Subcutaneous adipose tissue (tissue), 4 donors: ENCODE measurements around the gene HERPUD1. TPM values are rescaled to one million over a fixed set of nuclear protein-coding genes. Genes with fewer than 3 reads are reported as not detected.

Experiments used
- total RNA-seq, 4 donors: library from RNA; depleted of rRNA; stranded (reverse); fragments of >200 nt; gene quantifications; one replicate each; pipeline ENCODE4 v1.1.0, GENCODE V29; 2016
- TF ChIP-seq, protein P1 (sequence below): fragments of 450-650 bp; IDR thresholded peaks from one replicate; pipeline ENCODE4 v1.5.1; 2016; ENCODE audit warnings: low read depth, mild to moderate bottlenecking, control low read depth, antibody characterized with exemption, moderate library complexity

Gene HERPUD1
- total RNA-seq, 4 donors from 2014 or later = 134 to 230 (median 170) TPM

DNA sequence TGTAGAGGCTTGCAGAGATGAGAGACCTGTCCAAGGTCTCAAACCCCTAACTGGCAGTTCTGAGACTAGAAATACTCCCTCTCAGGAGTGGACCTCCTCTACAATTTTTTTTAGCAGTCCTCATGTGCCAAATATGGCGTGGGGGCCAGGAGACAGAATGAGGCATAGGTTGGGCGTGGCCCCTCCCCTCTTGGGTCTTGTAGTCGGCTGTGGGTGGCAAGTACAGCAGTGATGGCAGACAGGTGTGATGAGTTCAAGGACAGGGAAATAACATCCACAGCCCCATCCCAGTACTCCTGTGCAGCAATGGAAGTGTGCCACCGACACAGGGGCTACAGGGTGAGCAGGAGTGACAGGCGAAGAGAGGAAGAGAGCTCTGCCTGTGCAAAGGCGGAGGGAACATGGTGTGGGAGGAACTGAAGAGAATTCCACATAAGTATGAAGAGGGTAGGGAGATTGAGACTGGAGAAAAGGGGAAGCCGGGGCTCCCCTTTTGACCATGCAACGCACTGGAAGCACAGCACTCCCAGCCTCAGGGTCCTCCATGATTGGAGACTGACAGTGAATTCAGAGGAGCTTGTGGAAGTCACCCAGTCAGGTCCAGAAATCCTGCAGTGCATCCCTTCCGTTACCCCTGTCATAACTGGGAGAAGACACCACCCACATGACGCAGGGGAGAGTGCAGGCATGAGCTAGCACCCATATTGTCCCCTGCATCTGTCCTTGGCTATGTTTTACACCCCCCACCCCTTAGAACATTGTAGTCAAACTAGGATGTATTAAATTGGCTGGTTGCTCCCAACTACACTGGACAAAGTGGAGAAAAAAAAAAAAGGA, 15.0 kb downstream of the HERPUD1 start:
- TF ChIP-seq, protein P1, sequence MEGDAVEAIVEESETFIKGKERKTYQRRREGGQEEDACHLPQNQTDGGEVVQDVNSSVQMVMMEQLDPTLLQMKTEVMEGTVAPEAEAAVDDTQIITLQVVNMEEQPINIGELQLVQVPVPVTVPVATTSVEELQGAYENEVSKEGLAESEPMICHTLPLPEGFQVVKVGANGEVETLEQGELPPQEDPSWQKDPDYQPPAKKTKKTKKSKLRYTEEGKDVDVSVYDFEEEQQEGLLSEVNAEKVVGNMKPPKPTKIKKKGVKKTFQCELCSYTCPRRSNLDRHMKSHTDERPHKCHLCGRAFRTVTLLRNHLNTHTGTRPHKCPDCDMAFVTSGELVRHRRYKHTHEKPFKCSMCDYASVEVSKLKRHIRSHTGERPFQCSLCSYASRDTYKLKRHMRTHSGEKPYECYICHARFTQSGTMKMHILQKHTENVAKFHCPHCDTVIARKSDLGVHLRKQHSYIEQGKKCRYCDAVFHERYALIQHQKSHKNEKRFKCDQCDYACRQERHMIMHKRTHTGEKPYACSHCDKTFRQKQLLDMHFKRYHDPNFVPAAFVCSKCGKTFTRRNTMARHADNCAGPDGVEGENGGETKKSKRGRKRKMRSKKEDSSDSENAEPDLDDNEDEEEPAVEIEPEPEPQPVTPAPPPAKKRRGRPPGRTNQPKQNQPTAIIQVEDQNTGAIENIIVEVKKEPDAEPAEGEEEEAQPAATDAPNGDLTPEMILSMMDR = no peak

DNA sequence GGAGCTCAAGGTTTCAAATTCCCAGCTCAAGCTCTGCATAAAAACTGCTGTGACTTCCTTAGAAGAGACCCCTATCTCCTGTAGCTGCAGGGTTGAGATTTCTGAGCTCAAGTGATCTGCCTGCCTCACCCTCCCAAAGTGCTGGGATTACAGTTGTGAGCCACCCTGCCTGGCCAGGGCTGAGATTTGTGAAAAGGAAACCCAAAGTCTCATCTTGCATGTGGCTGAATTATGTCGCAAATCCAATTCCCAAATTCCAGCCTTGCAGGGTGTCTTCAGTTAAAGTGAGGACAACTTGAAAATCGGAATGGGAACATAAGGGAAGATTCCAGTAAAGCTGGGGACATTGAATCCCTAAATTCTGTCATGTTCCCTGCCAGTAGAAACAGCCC, 15.7 kb downstream of the HERPUD1 start:
- TF ChIP-seq, protein P1 = no peak

DNA sequence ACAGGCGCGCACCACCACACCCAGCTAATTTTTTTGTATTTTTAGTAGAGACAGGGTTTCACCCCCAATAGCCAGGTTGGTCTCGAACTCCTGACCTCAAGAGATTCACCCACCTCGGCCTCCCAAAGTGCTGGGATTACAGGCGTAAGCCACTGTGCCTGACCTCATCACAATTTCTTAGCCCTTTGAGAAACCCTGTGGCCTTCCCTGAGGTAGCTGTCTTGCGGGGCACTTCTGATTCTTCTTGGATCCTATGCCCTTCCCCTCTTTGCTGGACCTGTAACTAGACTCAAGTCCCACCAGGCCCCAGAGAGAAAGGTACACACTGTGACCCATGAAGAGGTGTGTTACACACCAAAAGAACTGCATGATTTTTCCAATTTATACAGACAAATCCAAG, 16.3 kb downstream of the HERPUD1 start:
- TF ChIP-seq, protein P1 = no peak

DNA sequence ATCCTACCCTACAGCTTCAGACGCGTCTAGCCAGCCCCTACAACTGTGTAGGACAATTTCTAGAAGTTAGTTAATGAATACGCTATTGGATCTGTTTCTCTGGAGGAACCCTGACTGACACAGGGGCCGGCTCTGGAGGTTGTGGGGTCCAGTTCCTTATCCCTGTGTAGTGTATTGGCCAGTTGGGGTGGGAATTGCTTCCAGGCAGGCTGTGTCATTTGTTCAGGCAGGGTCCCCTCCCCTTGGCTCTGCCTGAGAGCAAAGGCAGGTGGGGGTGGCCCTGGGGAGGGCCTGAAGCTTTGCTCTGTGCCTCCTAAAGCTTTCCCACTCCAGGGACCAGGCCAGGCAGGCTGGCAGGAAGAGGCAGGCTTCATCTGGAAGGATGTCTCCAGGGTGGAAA, 18.1 kb downstream of the HERPUD1 start:
- TF ChIP-seq, protein P1 = no peak

DNA sequence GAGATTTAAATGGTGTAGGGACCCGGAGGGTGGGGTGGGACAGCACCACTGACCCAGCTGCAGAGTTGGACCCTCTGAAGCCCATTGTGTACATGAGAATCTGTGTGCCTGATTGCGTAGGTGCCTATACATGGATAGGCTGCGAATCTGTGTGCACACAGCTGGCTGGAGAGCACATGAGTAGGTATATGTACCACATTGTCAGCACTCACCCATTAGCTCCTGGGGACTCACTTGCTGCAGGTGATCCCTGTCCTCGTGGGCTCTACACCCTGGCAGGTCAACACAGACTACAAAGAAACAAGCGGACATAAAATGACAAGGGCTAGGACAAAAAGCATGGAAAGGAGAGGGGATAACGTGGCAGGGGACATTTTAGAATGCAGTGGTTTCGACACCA, 18.5 kb downstream of the HERPUD1 start:
- TF ChIP-seq, protein P1 = no peak

DNA sequence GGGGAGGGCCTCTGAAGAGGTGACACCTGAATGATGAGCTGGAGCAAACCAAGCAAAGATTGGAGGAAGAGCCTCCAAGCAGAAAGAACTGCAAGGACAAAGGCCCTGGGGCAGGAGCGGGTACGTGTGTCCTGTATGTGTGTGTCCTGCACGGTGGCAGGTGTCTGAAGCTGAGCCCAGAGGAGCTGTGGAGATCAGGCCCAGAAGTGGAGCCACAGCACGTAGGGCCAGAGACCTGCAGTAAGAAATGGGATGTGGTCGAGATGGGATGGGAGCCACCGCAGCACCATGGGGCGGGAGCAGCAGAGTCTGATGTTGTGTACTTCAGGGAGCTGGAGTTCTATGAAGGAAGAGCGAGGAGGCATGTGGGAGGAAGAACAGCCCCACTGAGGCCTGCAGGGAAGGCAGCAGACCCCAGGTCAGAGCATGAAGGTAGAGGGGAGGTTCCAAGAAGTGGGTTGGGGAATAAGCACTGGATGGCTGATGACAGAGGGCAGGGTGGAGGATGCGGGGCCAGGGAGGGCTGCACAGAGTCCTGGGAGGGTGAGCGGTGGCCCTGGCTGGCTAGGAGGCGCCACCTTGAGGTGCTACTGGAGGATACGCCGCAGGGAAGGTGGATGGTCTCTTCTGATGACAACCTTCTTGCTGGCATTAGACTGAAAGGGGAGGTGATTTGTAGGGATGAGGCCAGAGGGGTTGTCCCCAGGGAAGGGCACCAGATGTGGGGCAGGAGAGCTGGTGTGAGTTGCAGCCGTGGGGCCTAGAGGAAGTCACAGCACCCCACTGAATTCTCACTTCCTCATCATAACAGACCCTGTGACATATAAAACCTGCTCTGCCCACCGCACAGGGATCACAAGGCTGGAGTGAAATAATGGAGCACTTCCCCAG, 19.2 kb downstream of the HERPUD1 start:
- TF ChIP-seq, protein P1 = no peak

DNA sequence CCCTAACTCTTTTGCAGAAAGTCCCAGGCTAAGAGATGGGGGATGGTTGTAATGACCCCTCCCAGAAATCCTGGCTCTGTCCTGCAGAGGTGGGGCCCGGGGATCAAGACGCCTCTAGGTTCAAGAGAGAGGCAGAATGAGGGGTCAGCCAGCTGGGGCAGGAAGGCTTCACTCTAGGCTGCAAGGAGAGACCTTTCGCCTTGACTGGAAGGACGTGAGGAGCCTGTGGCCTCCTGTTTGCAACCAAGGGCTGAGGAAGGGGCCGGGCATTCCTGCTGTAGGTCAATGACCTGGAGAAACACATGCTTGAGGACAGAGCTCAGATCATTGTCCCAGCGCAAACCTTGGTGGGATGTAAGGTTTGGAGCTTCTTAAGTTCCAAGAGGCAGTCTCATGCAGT, 21.1 kb downstream of the HERPUD1 start:
- TF ChIP-seq, protein P1 = no peak
